NCI-H460 (cell line): ENCODE results near the gene ISYNA1. TPM values are rescaled to one million over a fixed set of nuclear protein-coding genes. Genes with fewer than 3 reads are reported as not detected.

Source experiments
- DNase-seq: peaks from one replicate; pipeline ENCODE4 v3.0.0-alpha.2; 2016; ENCODE audit warnings: low read depth; ENCODE audit errors: extremely low read depth
- total RNA-seq: library from RNA; depleted of rRNA; stranded (reverse); fragments of >200 nt; shearing (Covaris generic); gene quantifications from 2 replicates; pipeline ENCODE4 v1.2.3, GENCODE V29; 2014

ISYNA1 gene
- total RNA-seq, 1 experiment from 2014 or later, result 1.2 TPM

DNA sequence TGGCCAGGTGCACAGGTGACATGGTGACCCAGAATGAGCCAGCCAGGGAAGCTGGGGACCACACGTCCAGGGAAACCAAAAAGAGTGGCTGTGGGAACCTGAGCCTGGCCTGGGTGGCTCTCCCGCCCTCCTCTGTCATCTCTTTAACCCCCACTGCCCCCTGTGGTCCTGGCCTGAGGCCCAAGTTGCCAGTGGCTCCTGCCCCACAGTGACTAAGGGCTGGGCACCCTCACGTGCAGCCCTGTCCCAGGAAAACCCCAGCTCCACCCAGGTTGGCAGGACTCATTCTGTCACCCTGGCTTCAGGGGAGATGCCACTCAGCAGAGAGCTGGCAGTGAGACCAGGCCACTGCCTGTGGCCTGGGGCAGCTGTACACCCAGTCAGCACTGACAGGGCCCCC lies 30.6 kb upstream of the ISYNA1 start:
- DNase-seq, result no peak

DNA sequence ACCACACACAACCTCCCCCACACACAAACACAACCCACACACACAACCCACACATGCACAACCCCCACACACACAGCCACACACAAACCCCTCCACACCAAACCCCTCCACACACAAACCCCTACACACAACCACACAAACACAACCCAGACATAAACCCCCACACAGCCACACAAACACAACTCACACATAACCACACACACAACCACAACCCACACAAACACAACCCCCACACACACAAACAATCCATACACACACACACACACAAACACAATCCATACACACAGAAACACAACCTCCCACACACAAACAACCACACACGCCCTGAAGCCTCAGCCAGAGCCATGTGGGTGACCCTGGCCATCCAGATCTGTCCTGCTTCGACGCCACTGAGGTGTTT lies 30.0 kb upstream of the ISYNA1 start:
- no peak for DNase-seq

DNA sequence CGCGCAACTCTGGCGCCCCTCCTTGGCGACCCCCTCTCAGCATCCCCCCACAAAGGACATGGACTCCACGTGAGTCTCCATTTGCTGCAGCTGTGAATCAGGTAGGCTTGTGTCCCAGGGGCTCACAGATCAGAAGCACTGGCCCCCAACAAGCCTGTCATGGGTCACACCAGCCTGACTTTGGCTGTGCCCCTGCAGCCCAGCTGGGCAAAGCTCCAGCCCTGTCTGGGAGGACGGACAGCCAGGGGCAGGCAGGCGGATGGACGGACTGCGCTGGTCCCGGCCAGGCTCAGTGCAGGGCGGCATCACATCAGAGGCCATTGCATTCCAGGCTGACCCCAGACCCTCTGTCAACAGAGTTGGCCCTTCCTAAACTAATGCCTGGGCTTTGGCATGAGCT lies 28.4 kb upstream of the ISYNA1 start:
- DNase-seq, result no peak

DNA sequence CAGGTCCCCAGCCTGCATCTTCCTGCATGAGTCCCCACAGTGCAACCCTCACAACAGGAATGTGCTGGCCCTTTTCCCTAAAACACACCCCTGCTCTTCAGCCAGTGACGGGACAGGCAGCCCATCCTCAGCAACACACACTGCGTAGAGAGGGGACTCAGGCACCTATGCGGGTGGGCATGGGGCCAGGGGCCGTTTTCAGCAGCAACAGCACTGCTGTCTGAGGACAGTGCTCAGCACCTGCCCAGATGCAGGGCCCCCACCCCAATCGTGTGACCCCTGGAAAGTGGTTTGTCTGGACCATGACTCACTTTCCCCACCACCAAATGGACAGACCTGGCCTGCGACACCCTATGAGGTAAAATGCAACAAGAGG lies 28.0 kb upstream of the ISYNA1 start:
- no peak for DNase-seq

DNA sequence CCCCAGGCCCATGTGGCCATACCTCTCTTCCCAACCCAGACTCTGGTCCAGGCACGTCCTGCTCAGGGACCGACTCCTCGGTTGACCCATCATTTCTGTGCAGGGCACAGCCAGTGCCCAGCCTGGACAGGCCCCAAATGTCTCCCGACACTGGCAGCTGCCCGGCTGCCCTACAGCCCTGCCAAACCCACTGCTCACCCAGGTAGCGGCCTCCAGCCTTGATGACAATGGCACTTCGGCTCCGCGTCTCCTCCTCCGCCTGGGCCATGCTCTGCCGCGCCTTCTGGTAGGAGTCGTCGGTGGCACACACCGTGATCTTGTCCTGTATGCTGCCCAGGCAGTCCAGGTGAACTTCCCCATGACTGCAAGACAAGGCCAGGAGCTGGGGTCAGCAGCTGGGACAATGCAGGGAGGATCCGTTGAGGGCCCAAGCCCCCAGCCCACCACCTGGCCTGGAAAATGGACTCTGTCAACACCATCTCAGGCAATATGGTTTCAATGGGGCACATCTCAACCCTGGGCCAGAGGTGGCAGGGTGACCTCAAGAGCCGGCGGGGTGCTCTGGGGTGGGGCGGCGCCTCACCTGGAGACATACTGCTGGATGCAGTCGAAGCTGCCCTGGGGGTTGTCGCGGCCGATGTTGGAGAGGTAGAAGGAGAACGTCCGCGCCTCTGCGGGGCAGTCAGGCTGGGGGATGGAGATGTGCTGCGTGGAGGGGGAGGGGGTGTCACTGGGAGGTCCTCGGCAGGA lies 27.5 kb upstream of the ISYNA1 start:
- DNase-seq, result no peak

DNA sequence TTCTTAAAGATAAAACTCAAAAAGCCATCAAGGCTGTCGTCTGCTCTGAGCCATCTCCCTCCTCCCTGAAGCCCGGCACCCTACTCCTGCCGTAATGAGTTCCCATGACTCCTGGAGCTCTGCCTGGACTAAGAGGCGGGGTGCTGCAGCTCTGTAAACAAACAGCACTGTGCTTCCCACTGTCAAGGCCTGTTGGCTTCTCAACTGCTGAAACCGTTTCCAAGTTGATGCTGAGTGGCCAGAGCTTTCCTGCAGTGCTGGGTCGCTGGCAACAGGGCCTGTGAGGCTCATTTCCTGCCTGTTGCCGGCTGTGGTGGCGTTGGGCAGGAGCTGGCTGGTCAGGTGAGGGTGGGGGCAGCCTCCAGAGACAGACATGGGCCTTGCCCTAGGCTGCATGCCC lies 26.7 kb upstream of the ISYNA1 start:
- no peak for DNase-seq

DNA sequence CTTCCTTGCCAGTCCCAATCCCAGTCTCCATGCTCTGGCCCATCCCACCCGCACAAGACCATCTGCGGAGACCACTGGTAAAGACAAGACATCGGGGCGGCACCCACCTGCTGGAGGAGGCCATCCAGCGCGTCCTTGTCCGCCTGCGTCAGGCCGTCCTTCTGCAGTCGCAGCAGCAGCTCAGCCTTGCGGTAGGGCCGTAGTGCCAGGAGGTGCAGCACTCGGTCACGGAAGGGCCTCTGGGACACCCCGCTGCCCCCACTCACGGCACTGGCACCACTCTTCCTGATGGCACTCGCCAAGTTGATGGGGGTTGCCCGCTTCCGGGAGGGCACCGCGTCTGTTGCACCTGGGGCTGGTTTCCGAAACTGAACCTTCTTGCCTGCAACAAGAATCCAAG lies 23.5 kb upstream of the ISYNA1 start:
- no peak for DNase-seq

DNA sequence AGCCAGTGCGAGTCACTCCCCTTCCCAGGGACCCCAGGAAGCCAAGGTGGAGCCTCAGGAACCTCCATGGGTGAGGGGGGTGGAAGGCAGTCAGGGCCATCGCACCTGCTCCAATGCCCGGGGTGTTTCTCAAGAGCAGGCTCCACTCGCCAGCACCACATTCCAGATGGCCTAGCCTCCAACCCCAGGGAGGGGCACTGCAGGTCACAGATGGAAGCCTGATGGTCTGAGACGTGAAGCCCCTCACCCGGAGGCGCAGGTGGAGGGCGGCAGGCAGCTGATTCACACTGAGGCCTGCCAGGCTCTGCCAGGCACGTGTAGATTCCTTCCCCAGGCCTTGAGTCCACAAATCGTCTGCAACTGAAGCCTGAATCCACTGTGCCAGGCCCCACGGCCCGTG lies 23.0 kb upstream of the ISYNA1 start:
- DNase-seq, result no peak

DNA sequence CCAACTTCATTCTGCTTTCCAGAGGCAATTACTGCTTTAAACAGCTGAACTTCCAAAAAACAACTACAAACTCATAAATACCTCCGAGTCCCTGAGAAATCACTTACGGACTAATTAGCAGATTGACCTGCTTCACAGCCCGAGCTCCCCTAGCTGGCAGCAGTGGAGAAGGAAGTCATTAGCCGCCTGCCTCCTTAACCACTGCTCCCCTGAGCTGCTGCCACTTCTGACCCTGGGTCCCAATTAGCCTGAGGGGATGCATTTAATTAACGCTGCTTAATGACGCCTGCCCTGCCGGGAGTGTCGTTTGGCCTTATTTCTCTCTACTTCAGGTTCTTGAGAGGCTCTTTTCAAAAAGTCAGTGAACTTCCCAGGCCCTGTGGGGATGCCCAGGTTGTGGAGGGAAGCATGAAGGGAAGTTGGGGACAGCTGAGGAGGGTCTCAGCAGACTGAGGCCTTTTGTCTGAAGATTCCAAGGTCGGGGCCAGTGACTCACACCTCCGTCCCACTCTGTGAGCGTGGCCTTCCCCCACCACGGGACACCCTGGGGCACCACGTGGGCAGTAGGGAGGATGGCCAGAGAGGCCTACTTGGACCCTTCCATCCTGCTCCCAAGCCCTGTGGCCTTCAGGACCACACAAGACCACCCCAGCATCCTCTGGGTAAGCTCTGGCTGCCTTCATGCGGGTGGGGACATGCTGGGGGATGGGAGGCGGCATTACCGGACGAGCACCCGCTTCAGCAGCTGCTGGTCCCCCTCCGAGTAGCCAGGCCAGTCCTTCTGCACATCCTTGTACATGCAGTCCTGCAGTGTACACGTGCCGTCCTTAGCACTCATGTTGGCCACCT lies 19.8 kb upstream of the ISYNA1 start:
- no peak for DNase-seq

DNA sequence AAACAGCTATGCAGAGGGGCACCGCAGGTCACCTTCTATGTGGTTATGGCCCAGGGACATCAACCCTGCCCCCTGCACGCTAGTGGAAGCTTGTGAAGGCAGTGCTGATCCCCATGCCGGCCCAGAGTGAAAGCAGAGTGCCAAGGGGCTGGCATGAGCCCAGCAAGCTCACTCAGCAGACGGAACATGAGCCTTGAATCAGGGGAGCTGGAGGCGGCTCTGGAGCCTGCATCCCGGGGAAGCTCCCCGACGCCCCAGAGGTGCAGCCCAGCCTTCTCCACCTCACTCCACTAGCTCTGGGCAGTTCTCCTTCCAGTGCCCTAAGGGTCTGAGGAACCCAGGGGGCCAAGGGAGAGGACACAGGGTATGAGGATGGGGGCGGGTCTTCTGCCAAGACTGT lies 19.0 kb upstream of the ISYNA1 start:
- DNase-seq, result no peak

DNA sequence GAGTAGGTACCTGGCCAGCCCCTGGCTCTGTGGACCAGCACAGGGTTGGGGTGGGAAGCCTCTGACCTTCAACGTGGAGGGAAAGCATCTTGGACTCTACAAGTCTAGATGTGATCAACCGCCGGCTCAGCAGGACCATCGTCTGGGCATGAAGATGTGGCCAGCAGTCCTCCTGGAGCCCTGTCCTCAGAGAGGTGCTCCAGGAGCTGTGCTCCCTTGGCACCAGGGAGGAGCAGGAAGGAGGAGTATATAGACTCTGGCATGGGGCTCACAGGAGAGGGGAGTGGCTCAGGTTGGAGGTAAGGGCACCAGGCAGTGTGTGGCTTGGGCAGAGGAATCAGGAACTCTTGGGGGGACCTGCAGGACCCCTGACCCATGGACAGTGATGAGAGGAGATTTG lies 18.3 kb upstream of the ISYNA1 start:
- no peak for DNase-seq

DNA sequence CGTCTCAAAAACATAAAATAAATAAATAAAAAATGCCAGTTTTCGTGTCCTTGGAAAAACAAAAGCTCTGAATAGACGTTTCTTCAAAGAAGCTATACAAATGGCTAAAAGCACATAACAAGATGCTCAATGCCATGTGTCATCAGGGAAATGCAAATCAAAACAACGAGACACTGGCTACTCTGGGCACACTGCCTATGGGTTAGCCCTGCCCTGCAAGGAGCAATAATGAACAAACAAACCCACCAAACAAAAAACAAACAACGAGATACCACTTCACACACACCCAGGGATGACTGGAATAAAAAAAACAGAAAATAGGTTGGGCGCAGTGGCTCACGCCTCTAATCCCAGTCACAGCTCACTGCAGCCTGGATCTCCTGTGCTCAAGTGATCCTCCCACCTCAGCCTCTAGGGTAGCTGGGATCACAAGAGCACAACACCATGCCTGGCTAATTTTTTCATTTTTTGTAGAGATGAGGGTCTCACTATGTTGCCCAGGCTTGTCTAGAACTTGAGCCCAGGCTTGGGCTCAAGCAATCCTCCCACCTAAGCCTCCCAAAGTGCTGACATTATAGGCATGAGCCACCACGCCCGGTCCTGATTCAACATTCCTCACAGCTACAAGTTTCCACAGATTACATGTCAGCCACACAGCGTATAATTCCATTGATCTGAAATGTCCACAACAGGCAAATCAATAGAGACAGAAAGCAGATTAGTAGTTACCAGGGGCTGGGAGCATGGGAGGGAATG lies 15.5 kb upstream of the ISYNA1 start:
- peak; percentile 36 for DNase-seq

DNA sequence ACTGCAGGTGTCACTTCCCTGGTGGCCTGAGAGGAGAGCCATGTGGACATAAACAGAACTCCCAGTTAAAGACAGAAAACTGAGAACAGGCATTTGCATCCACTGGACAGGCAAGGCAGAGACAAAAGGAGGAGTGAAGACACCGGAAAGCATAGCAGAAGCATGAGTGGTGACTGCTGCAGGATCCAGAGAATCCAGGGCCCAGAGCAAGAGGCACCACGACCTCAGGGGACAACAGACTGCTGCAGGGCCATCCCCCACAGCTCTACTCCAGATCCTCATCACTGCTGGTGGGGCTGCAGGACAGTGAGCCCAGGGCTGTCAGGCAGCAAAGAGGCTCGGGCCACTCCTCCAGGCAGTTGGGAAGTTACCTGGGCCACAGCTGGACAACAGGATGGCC lies 14.5 kb upstream of the ISYNA1 start:
- DNase-seq, result no peak

DNA sequence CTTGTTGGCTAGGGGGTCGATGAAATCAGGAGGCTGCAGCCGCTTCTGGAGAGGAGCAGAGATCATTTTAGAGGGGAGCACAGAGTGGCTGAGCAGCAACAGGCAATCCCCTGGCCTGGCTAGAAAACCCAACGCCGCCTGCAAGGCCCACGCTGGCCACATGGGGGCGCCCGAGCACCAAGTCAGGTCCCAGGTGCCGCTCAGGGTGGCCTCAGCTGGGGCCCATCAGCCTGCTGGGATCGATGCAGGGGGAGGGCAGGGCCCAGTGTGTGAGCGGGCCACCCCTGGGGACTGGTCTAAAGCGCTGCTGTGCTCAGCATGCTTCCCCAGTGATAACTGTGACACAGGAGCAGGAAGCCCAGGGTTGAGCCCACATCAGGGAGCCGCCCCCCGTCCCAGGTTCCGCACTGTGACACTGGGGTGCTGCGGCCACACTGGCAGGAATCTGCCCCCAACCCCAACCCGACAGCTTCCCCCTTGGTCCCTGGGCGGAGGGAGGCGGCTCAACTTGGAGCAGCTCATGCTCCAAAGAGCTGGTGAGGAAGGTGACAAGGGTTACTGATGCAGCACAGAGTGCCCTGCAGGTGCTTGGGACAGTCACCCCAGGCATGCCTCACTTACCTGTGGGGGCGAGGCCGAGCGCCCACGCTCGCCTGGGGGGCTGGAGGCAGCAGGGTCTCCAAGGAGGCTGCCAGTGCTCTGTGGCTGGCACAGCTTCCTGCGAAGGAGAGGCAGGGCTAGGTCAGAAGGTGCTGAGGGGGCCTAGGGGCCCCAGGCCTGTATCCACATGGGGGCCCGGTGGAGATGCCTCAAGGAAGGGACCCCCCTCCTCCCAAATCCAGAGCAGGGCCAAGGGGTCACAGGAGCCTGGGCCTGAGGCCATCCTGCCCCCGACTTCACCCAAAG lies 13.3 kb upstream of the ISYNA1 start:
- DNase-seq, result peak; percentile 58

DNA sequence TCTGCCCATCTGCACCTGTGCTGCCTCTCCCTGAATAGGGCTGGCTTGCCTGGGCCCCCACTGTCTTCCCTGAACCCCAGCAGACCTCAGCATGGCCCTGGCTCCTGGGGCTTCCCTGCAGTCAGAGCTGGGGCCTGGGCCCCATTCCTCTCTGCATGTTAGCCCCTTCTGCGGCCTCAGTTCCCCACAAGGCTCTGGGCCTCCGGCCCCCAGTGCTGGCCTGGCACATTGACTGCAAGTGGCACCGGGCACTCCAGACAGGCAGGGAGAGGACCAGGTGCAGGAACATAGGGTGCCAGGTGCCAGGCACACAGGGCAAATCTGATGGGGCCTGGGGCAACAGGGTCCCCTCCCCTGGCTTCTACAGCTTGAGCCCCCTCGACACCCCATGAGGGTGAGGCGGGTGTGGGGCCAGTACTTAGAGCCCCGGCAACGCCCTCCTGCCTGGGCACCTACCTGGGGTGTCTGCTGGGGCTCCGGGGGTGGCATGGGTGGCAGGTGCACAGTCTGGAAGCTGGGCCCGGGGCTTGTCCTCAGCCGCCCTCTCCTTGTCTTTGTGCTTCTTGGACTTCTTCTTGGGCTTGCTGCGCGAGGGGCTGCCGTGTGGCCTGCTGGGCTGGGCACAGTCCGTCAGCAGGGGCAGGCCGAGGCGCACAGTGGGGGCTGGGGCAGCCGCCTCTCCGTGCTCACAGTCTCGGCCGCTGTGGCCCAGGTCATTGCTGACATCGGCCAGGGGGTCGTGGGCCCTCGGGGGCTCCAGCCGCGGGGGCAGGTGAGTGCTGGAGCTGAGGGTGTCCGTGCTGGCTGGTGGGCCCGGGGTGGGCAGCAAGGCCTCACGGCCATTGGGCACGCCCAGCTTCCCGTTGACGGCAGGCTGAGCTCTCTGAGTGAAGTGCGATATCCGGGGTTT lies 12.3 kb upstream of the ISYNA1 start:
- DNase-seq, result no peak

DNA sequence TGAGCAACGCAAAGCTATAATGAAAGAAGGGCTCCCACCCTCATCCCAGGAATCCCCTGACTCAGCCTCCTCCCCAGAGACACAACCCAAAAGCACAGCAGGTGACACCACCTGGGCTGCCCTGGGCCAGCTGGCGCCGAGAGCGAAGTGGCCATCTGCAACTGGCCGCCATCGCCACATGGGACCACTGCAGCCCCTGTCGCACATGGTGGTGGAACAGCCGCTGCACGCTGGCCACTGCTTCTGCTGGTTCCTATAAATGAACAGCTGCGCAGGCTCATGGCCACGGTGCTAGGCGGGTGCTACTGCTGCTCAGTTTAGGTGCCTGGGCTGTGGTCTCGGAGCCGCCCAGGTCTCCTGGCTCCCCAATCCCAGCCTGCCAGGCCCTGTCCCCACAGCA lies 11.6 kb upstream of the ISYNA1 start:
- DNase-seq, result no peak

DNA sequence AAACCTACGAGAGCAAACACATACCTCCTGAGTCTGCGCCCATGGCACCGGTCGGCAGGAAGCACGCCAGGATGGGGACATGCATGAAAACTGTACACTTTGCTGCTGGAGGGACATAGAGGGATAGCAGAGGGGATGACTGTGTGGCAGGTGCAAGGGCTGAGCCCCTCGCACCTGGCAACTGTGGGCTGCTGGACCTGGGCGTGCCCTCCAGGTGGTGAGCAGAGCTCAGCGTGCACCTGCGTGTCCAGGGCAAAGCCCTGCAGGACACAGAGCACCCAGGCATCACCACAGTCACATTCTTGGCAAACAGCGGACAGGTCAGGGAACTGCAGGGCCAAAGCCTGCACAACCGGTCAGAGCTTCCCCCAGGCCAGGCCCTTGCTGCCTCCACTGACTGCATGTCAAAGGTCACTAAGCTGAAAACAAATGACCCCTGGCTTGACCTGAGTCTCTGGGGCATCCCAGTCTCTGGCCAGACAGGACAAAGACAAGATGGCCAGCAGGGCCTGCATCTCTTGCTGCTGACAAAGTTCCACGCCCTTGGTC lies 9.0 kb upstream of the ISYNA1 start:
- DNase-seq, result no peak

DNA sequence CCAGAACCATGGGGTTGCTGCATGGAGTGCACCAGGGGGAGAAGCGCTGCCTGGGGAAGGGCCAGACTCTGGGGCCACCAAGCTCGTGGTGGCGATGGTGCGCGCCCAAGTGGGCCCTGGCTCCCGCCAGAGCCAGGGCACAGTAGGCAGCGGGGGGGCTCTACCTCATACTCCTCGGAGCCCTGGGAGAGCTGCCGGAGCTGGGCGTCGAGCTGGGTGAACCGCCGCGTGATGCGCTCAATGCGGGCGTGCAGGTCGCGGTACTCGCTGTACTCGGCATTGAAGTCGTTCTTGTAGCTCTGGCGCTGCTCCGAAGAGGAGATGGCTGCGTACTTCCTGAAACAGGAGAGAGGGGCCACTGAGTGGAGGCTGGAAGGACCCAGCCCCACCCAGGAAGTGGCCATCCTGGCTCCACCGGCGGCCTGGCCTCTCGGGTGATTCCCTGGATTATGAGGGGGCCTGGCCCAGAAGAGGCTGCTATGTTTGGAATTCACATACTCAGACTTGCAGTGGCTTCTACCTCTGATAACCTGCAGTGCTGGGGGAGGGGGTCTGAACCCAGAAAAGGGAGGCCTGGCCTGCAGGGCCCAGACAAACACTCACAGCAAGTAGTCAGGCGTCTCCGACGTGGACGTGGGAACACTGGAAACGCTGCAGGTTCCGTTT lies 8.3 kb upstream of the ISYNA1 start:
- DNase-seq, result no peak
